ENCODE data around the gene PLEKHD1. TPM values are rescaled to one million over a fixed set of nuclear protein-coding genes. Genes with fewer than 3 reads are reported as not detected.
"Not testable (repeated sequence)": the region's sequence is repeated elsewhere in the genome, so short reads cannot be mapped to it uniquely, and the experiment has no call there.

The PLEKHD1 gene
- 0.10 and 0.12 TPM in 2 replicates for polyA plus RNA-seq (2014; cell fraction: cytosol; rRNA removed)
- polyA plus RNA-seq (2014; cell fraction: nucleus; rRNA removed), result not detected in 2 replicates

GRCh38 chr14:69484444-69485314 is at the start of gene PLEKHD1:
TSS of gene PLEKHD1 (plus strand) at chr14:69484728. CDS start at chr14:69484966, 238 bp downstream.
- peak; percentile 34 for DNase-seq (ENCODE audit: low spot score)

DNA sequence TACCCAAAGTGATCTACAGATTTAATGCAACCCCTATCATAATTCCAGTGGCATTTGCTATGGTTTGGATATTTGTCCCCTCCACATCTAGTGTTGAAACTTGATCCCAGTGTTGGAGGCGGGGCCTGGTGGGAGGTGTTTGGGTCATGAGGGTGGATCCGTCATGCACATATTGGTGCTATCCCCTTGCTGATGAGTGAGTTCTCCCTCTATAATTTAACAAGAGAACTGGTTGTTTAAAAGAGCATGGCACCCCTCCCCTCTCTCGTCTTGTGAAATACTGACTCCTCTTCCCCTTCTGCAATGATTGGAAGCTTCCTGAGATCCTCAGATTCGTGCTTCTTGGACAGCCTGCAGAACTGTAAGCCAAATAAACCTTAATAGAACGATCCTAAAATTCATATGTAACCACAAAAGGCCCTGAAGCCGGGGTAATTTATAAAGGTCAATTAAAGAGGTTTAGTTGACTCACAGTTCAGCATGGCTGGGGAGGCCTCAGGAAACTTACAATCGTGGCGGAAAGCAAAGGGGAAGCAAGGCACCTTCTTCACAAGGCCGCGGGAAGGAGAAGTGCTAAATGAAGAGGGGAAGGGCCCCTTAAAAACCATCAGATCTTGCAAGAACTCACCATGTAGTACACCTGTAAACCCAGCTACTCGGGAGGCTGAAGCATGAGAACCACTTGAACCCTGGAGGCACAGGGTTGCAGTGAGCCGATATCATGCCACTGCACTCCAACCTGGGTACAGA is 44.8 kb upstream of the PLEKHD1 start:
- no peak for DNase-seq (ENCODE audit: low spot score)

DNA sequence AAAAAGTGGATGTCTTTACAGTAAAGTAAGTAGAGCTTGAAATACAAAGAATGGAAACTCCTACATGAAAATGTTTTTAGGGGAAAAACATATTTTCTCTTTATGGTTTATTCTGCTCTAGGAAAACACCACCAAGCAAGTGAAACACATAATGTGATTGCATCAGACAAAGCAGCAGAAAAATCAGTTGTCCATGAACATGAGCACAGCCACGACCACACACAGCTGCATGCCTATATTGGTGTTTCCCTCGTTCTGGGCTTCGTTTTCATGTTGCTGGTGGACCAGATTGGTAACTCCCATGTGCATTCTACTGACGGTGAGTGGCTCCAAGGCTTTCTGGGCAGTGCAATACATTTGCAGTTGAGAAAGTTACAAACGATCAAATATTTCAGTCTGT is 42.6 kb upstream of the PLEKHD1 start:
- no peak for DNase-seq (ENCODE audit: low spot score)

DNA sequence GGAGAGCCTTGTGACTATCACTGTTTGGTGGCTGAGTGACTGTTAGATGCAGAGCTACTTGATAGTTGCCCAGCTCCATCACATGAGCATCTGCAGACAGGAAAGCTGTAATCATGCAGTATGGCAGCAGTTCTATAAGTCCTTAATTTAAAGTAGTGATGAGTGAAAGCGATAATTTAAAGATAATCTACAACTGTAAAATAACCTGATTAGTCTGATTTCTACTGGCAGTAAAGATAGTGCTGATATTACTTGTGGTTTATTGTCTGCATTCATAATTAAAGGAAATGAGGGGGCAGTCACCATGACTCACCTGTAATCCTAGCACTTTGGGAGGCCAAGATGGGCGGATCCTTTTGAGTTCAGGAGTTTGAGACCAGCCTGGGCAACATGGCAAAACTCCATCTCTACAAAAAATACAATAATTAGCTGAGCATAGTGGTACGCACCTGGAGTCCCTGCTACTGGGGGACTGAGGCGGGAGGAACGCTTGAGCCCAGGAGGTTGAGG is 41.2 kb upstream of the PLEKHD1 start:
- no peak for DNase-seq (ENCODE audit: low spot score)

- no peak for DNase-seq (ENCODE audit: low spot score)
Observed at GRCh38 chr14:69449216-69449615, 35.3 kb upstream of the PLEKHD1 start.

- DNase-seq (ENCODE audit: low spot score), result no peak
Observed at GRCh38 chr14:69451941-69452340, 32.6 kb upstream of the PLEKHD1 start.

DNA sequence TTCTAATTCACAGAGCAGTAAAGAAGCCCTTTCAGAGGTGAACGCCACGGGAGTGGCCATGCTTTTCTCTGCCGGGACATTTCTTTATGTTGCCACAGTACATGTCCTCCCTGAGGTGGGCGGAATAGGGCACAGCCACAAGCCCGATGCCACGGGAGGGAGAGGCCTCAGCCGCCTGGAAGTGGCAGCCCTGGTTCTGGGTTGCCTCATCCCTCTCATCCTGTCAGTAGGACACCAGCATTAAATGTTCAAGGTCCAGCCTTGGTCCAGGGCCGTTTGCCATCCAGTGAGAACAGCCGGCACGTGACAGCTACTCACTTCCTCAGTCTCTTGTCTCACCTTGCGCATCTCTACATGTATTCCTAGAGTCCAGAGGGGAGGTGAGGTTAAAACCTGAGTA is 26.2 kb upstream of the PLEKHD1 start:
- DNase-seq (ENCODE audit: low spot score), result no peak

DNA sequence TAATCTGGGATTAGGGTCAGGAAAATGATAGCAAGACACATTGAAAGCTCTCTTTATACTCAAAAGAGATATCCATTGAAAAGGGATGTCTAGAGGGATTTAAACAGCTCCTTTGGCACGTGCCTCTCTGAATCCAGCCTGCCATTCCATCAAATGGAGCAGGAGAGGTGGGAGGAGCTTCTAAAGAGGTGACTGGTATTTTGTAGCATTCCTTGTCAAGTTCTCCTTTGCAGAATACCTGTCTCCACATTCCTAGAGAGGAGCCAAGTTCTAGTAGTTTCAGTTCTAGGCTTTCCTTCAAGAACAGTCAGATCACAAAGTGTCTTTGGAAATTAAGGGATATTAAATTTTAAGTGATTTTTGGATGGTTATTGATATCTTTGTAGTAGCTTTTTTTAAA is 25.4 kb upstream of the PLEKHD1 start:
- no peak for DNase-seq (ENCODE audit: low spot score)

DNA sequence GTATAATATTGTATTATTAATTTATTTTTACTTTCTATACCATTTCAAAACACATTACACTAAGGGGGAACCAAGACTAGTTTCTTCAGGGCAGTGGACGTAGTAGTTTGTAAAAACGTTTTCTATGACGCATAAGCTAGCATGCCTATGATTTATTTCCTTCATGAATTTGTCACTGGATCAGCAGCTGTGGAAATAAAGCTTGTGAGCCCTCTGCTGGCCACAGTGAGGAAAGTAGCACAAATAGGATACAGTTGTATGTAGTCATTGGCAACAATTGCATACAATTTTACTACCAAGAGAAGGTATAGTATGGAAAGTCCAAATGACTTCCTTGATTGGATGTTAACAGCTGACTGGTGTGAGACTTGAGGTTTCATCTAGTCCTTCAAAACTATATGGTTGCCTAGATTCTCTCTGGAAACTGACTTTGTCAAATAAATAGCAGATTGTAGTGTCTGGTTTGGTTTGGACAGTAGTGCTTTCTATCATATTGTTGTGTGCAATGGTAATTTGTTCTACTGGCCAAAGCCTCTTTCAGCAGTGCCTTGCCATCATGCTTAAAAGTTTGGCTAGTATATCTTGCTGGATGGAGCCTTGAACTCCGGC is 24.3 kb upstream of the PLEKHD1 start:
- DNase-seq (ENCODE audit: low spot score), result peak; percentile 54

- DNase-seq (ENCODE audit: low spot score), result no peak
Observed at GRCh38 chr14:69464379-69464778, 20.1 kb upstream of the PLEKHD1 start.

DNA sequence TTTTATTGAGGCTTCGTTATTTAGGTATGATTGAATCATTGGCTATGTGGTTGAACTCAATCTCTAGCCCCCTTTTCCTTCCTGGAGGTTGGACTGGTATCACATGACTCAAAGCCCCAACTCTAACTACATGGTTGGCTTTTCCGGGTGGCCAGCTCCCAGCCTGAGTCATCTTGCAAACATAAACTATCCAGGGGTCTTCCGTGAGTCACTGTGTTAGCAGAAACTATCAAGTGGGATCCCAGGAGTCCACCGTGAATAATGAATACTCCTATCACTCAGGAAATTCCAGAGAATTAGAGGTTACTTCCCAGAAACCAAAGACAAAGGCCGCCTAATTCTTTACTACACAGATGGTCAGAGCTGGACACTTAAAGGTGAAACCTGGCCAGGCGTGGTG is 19.7 kb upstream of the PLEKHD1 start:
- DNase-seq (ENCODE audit: low spot score), result no peak

- DNase-seq (ENCODE audit: low spot score), result no peak
Observed at GRCh38 chr14:69468949-69469348, 15.6 kb upstream of the PLEKHD1 start.

- DNase-seq (ENCODE audit: low spot score), result no peak
Observed at GRCh38 chr14:69471436-69471835, 13.1 kb upstream of the PLEKHD1 start.

- no peak for DNase-seq (ENCODE audit: low spot score)
Observed at GRCh38 chr14:69471916-69472315, 12.6 kb upstream of the PLEKHD1 start.

GRCh38 chr14:69473260-69473659 is 11.3 kb upstream of the PLEKHD1 start:
- no peak for DNase-seq (ENCODE audit: low spot score)

GRCh38 chr14:69473946-69474345 is 10.6 kb upstream of the PLEKHD1 start:
- DNase-seq (ENCODE audit: low spot score), result no peak

DNA sequence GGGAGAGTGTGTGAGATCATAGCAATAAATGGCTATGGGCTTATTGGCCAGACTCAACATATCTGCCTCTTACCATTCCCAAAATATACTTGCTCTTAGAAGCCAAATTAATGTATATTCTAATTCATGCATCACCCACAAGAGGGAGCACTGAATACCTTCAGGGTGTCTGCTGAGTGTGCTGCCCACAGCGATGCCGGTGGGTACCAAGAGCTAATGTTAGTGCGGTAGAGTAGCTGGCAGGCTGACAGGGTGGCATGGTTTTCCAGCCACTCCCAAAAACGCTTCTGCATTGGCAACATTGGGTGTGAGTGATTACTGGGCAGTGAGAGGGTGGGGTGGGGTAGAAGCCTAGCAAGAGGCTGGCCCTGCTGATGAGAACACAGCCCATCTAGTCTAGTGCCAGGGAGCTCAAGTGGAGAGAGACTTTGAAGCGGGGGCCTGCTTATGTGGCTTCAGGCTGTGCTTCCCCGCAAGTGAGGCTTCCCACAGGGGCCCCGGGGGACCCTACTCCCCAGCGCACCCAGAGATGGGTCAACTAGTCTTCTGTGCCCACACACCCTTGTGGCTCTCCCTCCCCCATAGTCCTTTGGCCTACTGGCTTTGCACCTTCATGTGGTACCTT is 9.2 kb upstream of the PLEKHD1 start:
- DNase-seq (ENCODE audit: low spot score), result peak; percentile 27

DNA sequence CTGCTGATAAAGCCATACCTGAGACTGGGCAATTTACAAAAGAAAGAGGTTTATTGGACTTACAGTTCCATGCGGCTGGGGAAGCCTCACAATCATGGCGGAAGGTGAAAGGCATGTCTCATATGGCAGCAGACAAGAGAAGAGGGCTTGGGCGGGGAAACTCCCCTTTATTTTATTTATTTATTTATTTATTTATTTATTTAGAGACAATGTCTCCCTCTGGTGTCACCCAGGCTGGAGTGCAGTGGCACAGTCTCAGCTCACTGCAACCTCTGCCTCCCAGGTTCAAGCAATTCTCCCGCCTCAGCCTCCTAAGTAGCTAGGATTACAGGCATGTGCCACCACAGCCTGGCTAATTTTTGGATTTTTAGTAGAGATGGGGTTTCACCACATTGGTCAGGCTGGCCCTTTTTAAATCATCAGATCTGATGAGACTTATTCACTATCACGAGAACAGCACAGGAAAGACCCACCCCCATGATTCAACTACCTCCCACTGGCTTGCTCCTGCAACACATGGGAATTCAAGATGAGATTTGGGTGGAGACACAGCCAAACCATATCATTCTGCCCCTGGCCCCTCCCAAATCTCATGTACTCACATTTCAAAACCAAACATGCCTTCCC is 7.6 kb upstream of the PLEKHD1 start:
- not testable (repeated sequence) for DNase-seq (ENCODE audit: low spot score)

- not testable (repeated sequence) for DNase-seq (ENCODE audit: low spot score)
Observed at GRCh38 chr14:69478055-69478454, 6.5 kb upstream of the PLEKHD1 start.

DNA sequence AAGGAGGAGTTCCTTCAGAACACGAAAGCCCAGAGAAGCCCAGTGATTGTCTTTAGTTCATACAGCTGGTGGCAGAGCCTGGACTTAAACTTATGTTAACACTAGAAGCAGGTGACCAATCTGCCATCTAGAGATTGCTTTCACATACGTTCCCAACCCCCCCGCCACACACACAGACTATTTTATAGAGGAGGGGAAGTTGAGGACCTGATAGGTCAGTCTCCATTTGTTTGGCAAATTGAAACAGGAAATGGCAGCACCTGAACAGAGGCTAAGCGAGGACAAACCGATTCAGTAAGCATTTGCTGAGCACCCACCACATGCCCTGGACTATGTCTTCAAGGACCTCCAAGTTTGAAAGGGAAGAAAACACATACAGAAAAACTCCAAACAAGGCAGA is 4.8 kb upstream of the PLEKHD1 start:
- DNase-seq (ENCODE audit: low spot score), result no peak

- no peak for DNase-seq (ENCODE audit: low spot score)
Observed at GRCh38 chr14:69480136-69480535, 4.4 kb upstream of the PLEKHD1 start.
